Fibroblast of the aortic adventitia (primary cell): Measurements from ENCODE around the gene KIAA0513. TPM values are rescaled to one million over a fixed set of nuclear protein-coding genes. Genes with fewer than 3 reads are reported as not detected.
A peak's percentile ranks its signal among the peaks of the same experiment; 100 is the strongest.

Experiments
- DNase-seq: peaks from one replicate; pipeline ENCODE4 v3.0.0-alpha.2; 2010; ENCODE audit warnings: low read depth
- H3K4me3 ChIP-seq: 2 replicates; pipeline ENCODE4 v1.5.1; 2011; ENCODE audit warnings: low read depth, mild to moderate bottlenecking, control low read depth, low read length, moderate library complexity
- total RNA-seq: library from RNA; depleted of rRNA; stranded (reverse); fragments of >200 nt; gene quantifications from 2 replicates; pipeline ENCODE4 v1.2.3, GENCODE V29; 2012; ENCODE audit warnings: low replicate concordance
- TF ChIP-seq, protein P1 (sequence below): IDR thresholded peaks from 2 replicates; pipeline ENCODE4 v1.5.1; 2011; ENCODE audit warnings: mild to moderate bottlenecking, low read length, control low read depth, inconsistent platforms; ENCODE audit not compliant: insufficient read depth

Gene KIAA0513
- total RNA-seq, 1 donor, result 28.3 TPM

DNA sequence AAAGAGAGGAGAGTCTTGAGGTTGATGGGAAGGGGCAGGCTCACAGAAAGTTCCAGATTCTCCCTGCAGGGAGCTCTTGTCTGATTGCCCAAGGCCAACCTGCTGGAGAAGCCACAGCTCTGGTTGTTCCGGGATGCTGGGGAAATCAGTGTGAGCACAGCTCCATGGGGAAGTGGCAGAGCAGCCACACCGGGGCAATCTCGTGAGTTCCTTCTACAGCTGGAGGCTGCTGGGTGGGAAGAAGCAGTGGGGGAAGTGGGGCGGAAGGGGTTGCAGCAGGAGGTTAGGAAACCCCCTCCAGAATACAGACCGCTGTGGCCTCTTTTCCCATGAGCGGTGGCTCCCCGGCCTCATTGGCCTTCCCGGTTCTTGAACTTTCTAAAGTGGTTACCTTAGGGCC is 34.0 kb downstream of the KIAA0513 start:
- DNase-seq, result no peak

DNA sequence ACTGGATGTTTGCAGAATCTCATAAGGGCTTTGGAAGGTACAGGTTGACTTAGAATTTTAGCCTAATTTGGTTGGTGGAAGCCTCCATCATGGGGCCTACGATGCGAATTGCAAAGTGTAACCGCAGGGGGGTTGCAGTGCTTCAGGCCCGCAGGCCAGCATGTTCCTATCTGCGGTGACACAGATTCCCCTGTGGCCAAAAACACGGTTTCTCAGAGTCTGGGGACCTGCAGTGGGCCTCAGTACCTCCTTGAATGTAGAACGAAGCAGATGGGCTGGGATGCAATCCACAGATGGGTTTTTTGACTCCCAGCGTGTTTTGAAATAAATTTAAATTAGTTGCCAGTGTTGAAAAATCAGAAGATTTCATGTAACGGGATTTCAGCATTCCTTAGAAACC is 34.7 kb downstream of the KIAA0513 start:
- TF ChIP-seq, protein P1, sequence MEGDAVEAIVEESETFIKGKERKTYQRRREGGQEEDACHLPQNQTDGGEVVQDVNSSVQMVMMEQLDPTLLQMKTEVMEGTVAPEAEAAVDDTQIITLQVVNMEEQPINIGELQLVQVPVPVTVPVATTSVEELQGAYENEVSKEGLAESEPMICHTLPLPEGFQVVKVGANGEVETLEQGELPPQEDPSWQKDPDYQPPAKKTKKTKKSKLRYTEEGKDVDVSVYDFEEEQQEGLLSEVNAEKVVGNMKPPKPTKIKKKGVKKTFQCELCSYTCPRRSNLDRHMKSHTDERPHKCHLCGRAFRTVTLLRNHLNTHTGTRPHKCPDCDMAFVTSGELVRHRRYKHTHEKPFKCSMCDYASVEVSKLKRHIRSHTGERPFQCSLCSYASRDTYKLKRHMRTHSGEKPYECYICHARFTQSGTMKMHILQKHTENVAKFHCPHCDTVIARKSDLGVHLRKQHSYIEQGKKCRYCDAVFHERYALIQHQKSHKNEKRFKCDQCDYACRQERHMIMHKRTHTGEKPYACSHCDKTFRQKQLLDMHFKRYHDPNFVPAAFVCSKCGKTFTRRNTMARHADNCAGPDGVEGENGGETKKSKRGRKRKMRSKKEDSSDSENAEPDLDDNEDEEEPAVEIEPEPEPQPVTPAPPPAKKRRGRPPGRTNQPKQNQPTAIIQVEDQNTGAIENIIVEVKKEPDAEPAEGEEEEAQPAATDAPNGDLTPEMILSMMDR, result no peak
- no peak overlapping the region for H3K4me3 ChIP-seq
- no peak for DNase-seq

More for the DNA sequence above, 34.0 kb downstream of the KIAA0513 start:
- H3K4me3 ChIP-seq, result no peak overlapping the region
- TF ChIP-seq, protein P1, result no peak

DNA sequence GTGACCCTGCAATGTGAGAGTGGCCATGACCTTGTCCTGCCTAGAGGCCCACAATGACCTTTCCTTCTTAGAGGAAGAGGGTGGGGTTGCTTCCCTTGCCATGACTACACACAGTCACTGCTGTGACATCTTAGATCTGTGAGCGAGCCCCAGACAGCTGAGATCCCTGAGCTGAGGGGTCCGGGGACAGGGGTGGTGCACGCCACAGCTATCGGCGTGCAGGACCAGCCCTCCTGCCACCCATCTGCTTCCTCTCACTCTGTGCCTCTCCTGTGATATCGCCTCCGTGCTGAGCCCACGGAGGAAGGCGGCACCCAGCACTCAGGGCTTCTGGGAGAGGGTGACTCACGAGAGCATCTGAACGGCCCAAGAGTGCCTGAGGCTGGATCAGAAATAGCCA is 35.2 kb downstream of the KIAA0513 start:
- TF ChIP-seq, protein P1, result no peak
- DNase-seq, result no peak
- no peak overlapping the region for H3K4me3 ChIP-seq

DNA sequence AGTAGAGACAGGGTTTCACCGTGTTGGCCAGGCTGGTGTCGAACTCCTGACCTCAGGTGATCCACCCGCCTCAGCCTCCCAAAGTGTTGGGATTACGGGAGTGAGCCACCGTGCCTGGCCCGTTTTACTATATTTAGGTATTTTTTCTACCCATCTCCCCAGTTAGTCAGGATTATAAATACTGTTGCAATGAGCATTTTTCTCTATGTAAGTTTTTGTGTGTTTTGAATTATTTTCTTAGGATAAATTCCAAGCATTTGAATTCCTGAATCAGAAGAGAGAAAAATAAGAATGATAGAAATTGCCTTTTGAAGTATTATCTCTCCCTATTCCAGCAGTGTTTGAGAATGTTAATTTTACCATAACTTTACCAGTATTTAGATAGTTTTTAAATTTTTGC is 36.6 kb downstream of the KIAA0513 start:
- H3K4me3 ChIP-seq, result no peak overlapping the region
- DNase-seq, result peak; percentile 30
- TF ChIP-seq, protein P1, result no peak

DNA sequence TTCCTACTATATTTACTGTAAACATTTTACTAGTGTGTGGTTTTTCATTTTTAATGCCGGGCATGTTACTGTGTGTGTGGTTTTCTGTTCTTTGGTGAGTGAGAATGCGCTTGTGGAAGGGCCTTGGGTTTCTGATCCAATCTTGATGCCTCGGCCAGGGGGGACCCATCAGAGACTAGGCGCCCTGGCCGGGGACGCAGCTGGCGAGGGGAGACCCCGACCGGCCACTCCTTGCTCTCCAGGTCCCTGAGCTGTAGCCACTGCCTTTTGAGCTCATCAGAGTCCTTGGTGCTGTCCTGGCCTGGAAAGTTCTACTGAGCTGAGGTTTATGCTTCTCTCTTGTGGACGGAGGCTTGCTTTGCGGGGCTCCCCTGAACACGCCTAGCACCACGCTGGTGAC is 37.5 kb downstream of the KIAA0513 start:
- DNase-seq, result no peak
- TF ChIP-seq, protein P1, result no peak
- no peak overlapping the region for H3K4me3 ChIP-seq

DNA sequence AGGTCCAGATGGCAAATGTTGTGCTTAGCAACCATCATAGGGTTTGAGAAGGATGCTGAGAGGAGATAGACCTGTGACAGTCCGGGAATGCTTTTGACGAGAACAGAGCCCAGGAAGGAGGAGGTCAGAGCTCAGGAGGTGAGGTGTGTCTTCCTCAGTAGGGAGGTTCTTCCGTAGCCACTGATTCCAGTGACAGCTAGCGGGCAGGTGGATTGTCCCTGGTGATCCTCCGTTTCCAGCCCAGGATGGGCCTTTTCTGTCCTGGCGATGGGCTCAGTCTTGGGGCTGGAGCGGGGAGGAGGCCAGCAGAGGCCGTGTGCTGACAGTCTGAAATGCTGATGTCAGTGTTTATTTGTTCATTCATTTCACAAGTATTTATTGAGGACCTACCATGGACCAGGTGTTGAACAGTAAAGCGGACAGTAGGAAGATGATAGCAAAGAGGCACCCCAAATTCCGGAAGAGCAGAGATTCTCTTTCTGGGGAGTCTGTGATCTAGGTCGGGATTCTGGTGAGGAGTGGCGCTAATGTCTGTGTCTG is 38.8 kb downstream of the KIAA0513 start:
- H3K4me3 ChIP-seq, result no peak overlapping the region

DNA sequence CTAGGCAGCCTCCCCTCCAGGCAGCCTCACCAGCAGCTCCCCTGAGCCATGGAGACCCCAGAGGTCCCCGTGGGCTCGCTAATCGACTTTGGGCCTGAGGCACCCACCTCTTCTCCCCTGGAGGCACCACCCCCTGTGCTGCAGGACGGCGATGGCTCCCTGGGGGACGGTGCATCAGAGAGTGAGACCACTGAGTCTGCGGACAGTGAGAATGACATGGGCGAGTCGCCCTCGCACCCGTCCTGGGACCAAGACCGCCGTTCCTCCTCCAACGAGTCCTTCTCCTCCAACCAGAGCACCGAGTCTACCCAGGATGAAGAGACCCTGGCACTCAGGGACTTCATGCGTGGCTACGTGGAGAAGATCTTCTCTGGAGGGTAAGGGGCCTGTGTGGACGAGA is 39.4 kb downstream of the KIAA0513 start:
- no peak for DNase-seq
- TF ChIP-seq, protein P1, result no peak
- H3K4me3 ChIP-seq, result no peak overlapping the region

More for the DNA sequence above, 38.8 kb downstream of the KIAA0513 start:
- DNase-seq, result no peak
- TF ChIP-seq, protein P1, result no peak
